B cell (primary cell): ENCODE data around the gene KMT2A. TPM values are rescaled to one million over a fixed set of nuclear protein-coding genes. Genes with fewer than 3 reads are reported as not detected.

Experiments
- ATAC-seq: fragments of 200-7000 bp; cut with Tn5 transposase; one replicate; pipeline ENCODE4 v1.10.0; 2021; ENCODE audit warnings: low read depth, mild to moderate bottlenecking, moderate number of reproducible peaks, moderate library complexity
- CTCF ChIA-PET: fragments of 350-600 bp; sonication (Branson Sonifier 250); formaldehyde crosslinking; loops from one replicate; lab custom pipeline; 2021; ENCODE audit warnings: antibody characterized with exemption, inconsistent platforms; lab: Charles Lee
- POLR2A ChIA-PET: fragments of 350-600 bp; sonication (Branson Sonifier 250); formaldehyde crosslinking; loops from one replicate; lab custom pipeline; 2021; ENCODE audit warnings: antibody characterized with exemption; lab: Charles Lee
- DNase-seq: peaks from one replicate; pipeline ENCODE4 v3.0.0; 2013
- H2AFZ ChIP-seq: 2 replicates; pipeline ENCODE4 v1.6.1; 2012; ENCODE audit warnings: mild to moderate bottlenecking, low read depth, low read length; ENCODE audit not compliant: insufficient read depth, poor library complexity, severe bottlenecking
- H3K27ac ChIP-seq, 2 donors: 1 replicate in 1 of 2; 2 replicates in 1 of 2; pipeline ENCODE4 v1.5.1; 2012 to 2013; ENCODE audit warnings: low read length in 2 of 2, mild to moderate bottlenecking in 2 of 2, moderate library complexity in 1 of 2
- H3K27me3 ChIP-seq, 4 experiments: fragments of 200-600 bp in 1 of 4; sonication (generic) in 1 of 4; replicated peaks in 1 of 4; 1 replicate in 2 of 4; 2 replicates in 2 of 4; pipeline versions ENCODE4 v1.6.1 to v1.7.0; 2013 to 2016; ENCODE audit warnings: low read length in 3 of 4, mild to moderate bottlenecking in 2 of 4, mixed read lengths in 1 of 4, moderate library complexity in 1 of 4; ENCODE audit not compliant: insufficient read depth in 4 of 4, control insufficient read depth in 3 of 4; ENCODE audit errors: control extremely low read depth in 1 of 4
- H3K36me3 ChIP-seq, 2 experiments: replicated peaks in 1 of 2; 1 replicate in 1 of 2; 2 replicates in 1 of 2; pipeline versions ENCODE4 v1.6.1 to v1.7.1; 2013; ENCODE audit warnings: low read length in 1 of 2; ENCODE audit not compliant: insufficient read depth in 2 of 2, control insufficient read depth in 1 of 2; ENCODE audit errors: control extremely low read depth in 1 of 2, extremely low read depth in 1 of 2
- H3K4me1 ChIP-seq, 2 donors: fragments of 200-600 bp in 1 of 2; sonication (generic) in 1 of 2; 1 replicate in 1 of 2; 2 replicates in 1 of 2; pipeline versions ENCODE4 v1.5.1 to v1.6.1; 2013 to 2017; ENCODE audit warnings: low read length in 2 of 2; ENCODE audit not compliant: control insufficient read depth in 2 of 2, insufficient read depth in 2 of 2
- H3K4me2 ChIP-seq: replicated peaks from 2 replicates; pipeline ENCODE3; 2012; ENCODE audit warnings: mild to moderate bottlenecking, low read depth, low read length; ENCODE audit not compliant: poor library complexity, severe bottlenecking
- H3K4me3 ChIP-seq, 5 experiments: fragments of 200-600 bp in 1 of 5; sonication (generic) in 1 of 5; 1 replicate in 3 of 5; 2 replicates in 2 of 5; pipeline versions ENCODE4 v1.5.1 to v1.7.0; 2011 to 2016; ENCODE audit warnings: low read length in 4 of 5, mild to moderate bottlenecking in 4 of 5, low read depth in 2 of 5, control low read depth in 1 of 5, moderate library complexity in 1 of 5; ENCODE audit not compliant: insufficient read depth in 1 of 5; ENCODE audit errors: control extremely low read depth in 1 of 5, extremely low read depth in 1 of 5
- H3K79me2 ChIP-seq: fragments of 200-600 bp; sonication (generic); one replicate; pipeline ENCODE4 v1.6.0; 2016; ENCODE audit warnings: low read length; ENCODE audit not compliant: control insufficient read depth, insufficient read depth
- H3K9ac ChIP-seq: fragments of 200-600 bp; sonication (generic); 2 replicates; pipeline ENCODE4 v1.6.1; 2017; ENCODE audit warnings: mild to moderate bottlenecking, low read length, moderate library complexity
- H3K9me3 ChIP-seq, 3 donors: one replicate each; pipeline versions ENCODE4 v1.6.1 to v1.7.1; 2013; ENCODE audit warnings: low read length in 2 of 3; ENCODE audit not compliant: control insufficient read depth in 2 of 3, insufficient read depth in 1 of 3; ENCODE audit errors: control extremely low read depth in 1 of 3
- H4K20me1 ChIP-seq: 2 replicates; pipeline ENCODE4 v1.6.0; 2012; ENCODE audit warnings: mild to moderate bottlenecking, low read length; ENCODE audit not compliant: insufficient read depth, control insufficient read depth, poor library complexity, severe bottlenecking
- H3K27ac Mint-ChIP-seq: one replicate; pipeline ENCODE4 v1.8.0; 2021; ENCODE audit warnings: mixed read lengths
- H3K27me3 Mint-ChIP-seq: one replicate; pipeline ENCODE4 v1.8.0; 2021; ENCODE audit warnings: mixed read lengths
- H3K4me1 Mint-ChIP-seq: one replicate; pipeline ENCODE4 v1.8.0; 2021; ENCODE audit warnings: mixed read lengths
- H3K4me3 Mint-ChIP-seq: one replicate; pipeline ENCODE4 v1.8.0; 2021; ENCODE audit warnings: mixed read lengths
- H3K9me3 Mint-ChIP-seq: one replicate; pipeline ENCODE4 v1.8.0; 2022; ENCODE audit warnings: mixed read lengths; ENCODE audit not compliant: insufficient read depth
- CTCF ChIP-seq: fragments of 200-600 bp; IDR thresholded peaks from one replicate; pipeline ENCODE4 v1.8.0; 2022; ENCODE audit warnings: antibody characterized with exemption, mild to moderate bottlenecking
- EZH2 ChIP-seq: IDR thresholded peaks from 2 replicates; pipeline ENCODE4 v1.6.1; 2012; ENCODE audit warnings: borderline replicate concordance, low read depth, mild to moderate bottlenecking, moderate library complexity, low read length; ENCODE audit not compliant: insufficient read depth, poor library complexity, severe bottlenecking
- WGBS: methylation state at CpG from one replicate; pipeline ENCODE4 v1.1.5; 2013; ENCODE audit warnings: missing lambda C conversion rate; ENCODE audit not compliant: insufficient coverage; 5-methylcytosine and 5-hydroxymethylcytosine counted together
- intact Hi-C: fragments of 100-400 bp; cut with micrococcal nuclease; formaldehyde crosslinking; loops from one replicate; pipeline ENCODE4 v1.10.0; 2022
- polyA plus RNA-seq: library from polyadenylated mRNA; depleted of rRNA; stranded (reverse); fragments of >200 nt; gene quantifications from 2 replicates; pipeline ENCODE4 v1.2.3, GENCODE V29; 2012
- total RNA-seq, 2 donors: library from RNA; stranded (reverse); fragments of 120-200 nt in 1 of 2; gene quantifications; 1 replicate in 1 of 2; 2 replicates in 1 of 2; pipeline versions ENCODE4 v1.2.3 to v1.2.4, GENCODE V29; 2013 to 2022

The KMT2A gene
- total and polyA plus RNA-seq, 2 donors (not counting 1 experiment from before 2014, with no cell fraction given), result 32.1 to 175 TPM

GRCh38 chr11:118565051-118565450 is 128.8 kb downstream of the KMT2A start:
- Histone ChIP-seq H4K20me1 (no peaks in the 10 kb centered on the region), H3K4me2 (peak overlapping the region; percentile 76), H3K27ac (no peak overlapping the region), H3K79me2 (peaks cover 10% of the 10 kb centered on the region), H3K27me3 (no peaks in the 10 kb centered on the region), H3K4me1 (peaks cover 3 to 12% of the 10 kb centered on the region in 2 donors), H3K4me3 (peak overlapping the region in 1 of 5 experiments; percentile 68), H3K9me3 (no peaks in the 10 kb centered on the region), H3K36me3 (no peaks in the 10 kb centered on the region), H3K9ac (no peak overlapping the region), H2AFZ (peak overlapping the region; percentile 3)
- peaks cover 12% of the 10 kb centered on the region for H3K4me1 Mint-ChIP-seq
- no peaks in the 10 kb centered on the region for H3K9me3 Mint-ChIP-seq
- H3K4me3 Mint-ChIP-seq, result peak overlapping the region; percentile 83
- DNase-seq, result no peak
- intact Hi-C loops, result no loop called here
- ATAC-seq, result no peak
- POLR2A ChIA-PET, result no interaction called here
- H3K27me3 Mint-ChIP-seq, result no peaks in the 10 kb centered on the region
- H3K27ac Mint-ChIP-seq, result peak overlapping the region; percentile 84
- CTCF ChIA-PET, result interaction anchor here (0.6 kb wide), 1 partner anchor 167 kb away, joined by 3 read pairs; no protein-coding TSS in a partner anchor
- TF ChIP-seq CTCF, result no peak
- TF ChIP-seq EZH2, result no peak
- 52% methylated on average over 2 of the region's 5 CpGs for WGBS

- POLR2A ChIA-PET, result interaction anchor here (0.6 kb wide), 2 partner anchors 38 to 357 kb away, joined by 3 to 4 read pairs; no protein-coding TSS in a partner anchor
- ATAC-seq, result no peak
- CTCF ChIA-PET, result interaction anchor here (0.6 kb wide), 1 partner anchor 41 kb away, joined by 3 read pairs; no protein-coding TSS in a partner anchor
- Histone ChIP-seq H3K9ac (no peak overlapping the region), H3K4me1 (peaks cover 24 to 27% of the 10 kb centered on the region in 2 donors), H3K36me3 (no peaks in the 10 kb centered on the region), H2AFZ (no peak overlapping the region), H3K27ac (no peak overlapping the region), H4K20me1 (no peaks in the 10 kb centered on the region), H3K4me2 (no peak overlapping the region), H3K9me3 (no peaks in the 10 kb centered on the region), H3K79me2 (peaks cover 52% of the 10 kb centered on the region), H3K27me3 (no peaks in the 10 kb centered on the region), H3K4me3 (no peak overlapping the region)
- Mint-ChIP-seq H3K27ac (no peak overlapping the region), H3K9me3 (no peaks in the 10 kb centered on the region), H3K4me3 (no peak overlapping the region), H3K27me3 (no peaks in the 10 kb centered on the region), H3K4me1 (peaks cover 30% of the 10 kb centered on the region)
- intact Hi-C loops, result loop anchor here (5.0 kb wide), 3 partner anchors 132 to 428 kb away; partner anchors contain the start of genes ATP5MG, CENATAC and KMT2A
- no peak for DNase-seq
- WGBS, result 100% methylated on average over 2 of the region's 2 CpGs
- TF ChIP-seq EZH2, result no peak
These were observed 133.4 kb downstream of the KMT2A start for GRCh38 chr11:118569670-118570069.
